ENCODE measurements around the gene SLCO1B1. TPM values are rescaled to one million over a fixed set of nuclear protein-coding genes. Genes with fewer than 3 reads are reported as not detected.

The SLCO1B1 gene
- total RNA-seq, 1 donor from 2014 or later: not detected

DNA sequence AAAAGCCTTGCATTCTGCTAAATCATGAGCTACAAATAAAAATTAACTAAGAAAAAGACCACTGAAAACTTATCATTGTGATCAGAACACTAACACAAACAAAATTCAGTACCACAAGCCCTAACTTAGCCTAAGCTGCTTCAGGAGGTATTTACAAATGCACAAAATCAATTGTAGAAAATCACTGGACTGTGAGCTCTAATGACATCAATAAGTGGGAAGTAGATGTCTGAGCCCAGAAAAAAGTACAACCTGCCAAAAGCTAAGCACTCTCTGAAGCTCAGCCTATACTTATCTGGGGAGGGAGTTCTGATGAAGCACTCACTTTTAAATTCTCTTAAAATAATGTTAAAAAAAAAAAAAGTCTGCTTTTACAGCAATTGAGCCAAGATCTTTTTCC is 92.9 kb downstream of the SLCO1B1 start:
- Histone ChIP-seq H3K27ac (ENCODE audit: low read depth, low read length) (no peak overlapping the region), H3K4me1 (ENCODE audit: insufficient read depth, low read length) (no peaks in the 10 kb centered on the region), H3K4me2 (ENCODE audit: low read length) (no peak overlapping the region), H3K9me3 (ENCODE audit: insufficient read depth, low read depth, low read length) (no peaks in the 10 kb centered on the region), H3K9ac (ENCODE audit: low read length) (no peak overlapping the region), H3K4me3 (ENCODE audit: insufficient read depth, low read depth, low read length) (no peak overlapping the region), H3K79me2 (ENCODE audit: insufficient read depth, low read length) (no peaks in the 10 kb centered on the region), H4K20me1 (ENCODE audit: insufficient read depth, low read length) (no peaks in the 10 kb centered on the region), H3K27me3 (ENCODE audit: insufficient read depth, low read length) (no peaks in the 10 kb centered on the region), H3K36me3 (ENCODE audit: insufficient read depth, low read length) (no peaks in the 10 kb centered on the region), H2AFZ (ENCODE audit: low read depth, low read length) (no peak overlapping the region)
- H3K27ac Mint-ChIP-seq (ENCODE audit: unreplicated experiment): no peak overlapping the region
- no peak for FAIRE-seq
- no peaks in the 10 kb centered on the region for H3K4me1 Mint-ChIP-seq (ENCODE audit: low read depth, unreplicated experiment)
- no peaks in the 10 kb centered on the region for H3K27me3 Mint-ChIP-seq (ENCODE audit: low read depth, unreplicated experiment)
- TF ChIP-seq CTCF (IDR thresholded peaks at IDR 0.05; ENCODE audit: insufficient read depth, low read depth, low read length) (no peak), EZH2 (IDR thresholded peaks at IDR 0.05; ENCODE audit: insufficient read depth, low read length) (no peak)
- H3K9me3 Mint-ChIP-seq (ENCODE audit: unreplicated experiment): no peaks in the 10 kb centered on the region
- H3K4me3 Mint-ChIP-seq (ENCODE audit: unreplicated experiment): no peak overlapping the region
- no peak for DNase-seq (ENCODE audit: low read depth)
- H3K36me3 Mint-ChIP-seq (ENCODE audit: low read depth, unreplicated experiment): no peaks in the 10 kb centered on the region

- Mint-ChIP-seq H3K4me3 (ENCODE audit: unreplicated experiment) (no peak overlapping the region), H3K9me3 (ENCODE audit: unreplicated experiment) (no peaks in the 10 kb centered on the region), H3K36me3 (ENCODE audit: low read depth, unreplicated experiment) (peaks cover 3% of the 10 kb centered on the region), H3K27ac (ENCODE audit: unreplicated experiment) (no peak overlapping the region), H3K4me1 (ENCODE audit: low read depth, unreplicated experiment) (no peaks in the 10 kb centered on the region), H3K27me3 (ENCODE audit: low read depth, unreplicated experiment) (no peaks in the 10 kb centered on the region)
- Histone ChIP-seq H3K9ac (ENCODE audit: low read length) (no peak overlapping the region), H3K4me3 (ENCODE audit: insufficient read depth, low read depth, low read length) (no peak overlapping the region), H3K79me2 (ENCODE audit: insufficient read depth, low read length) (no peaks in the 10 kb centered on the region), H4K20me1 (ENCODE audit: insufficient read depth, low read length) (no peaks in the 10 kb centered on the region), H2AFZ (ENCODE audit: low read depth, low read length) (no peak overlapping the region), H3K27ac (ENCODE audit: low read depth, low read length) (no peak overlapping the region), H3K36me3 (ENCODE audit: insufficient read depth, low read length) (no peaks in the 10 kb centered on the region), H3K27me3 (ENCODE audit: insufficient read depth, low read length) (no peaks in the 10 kb centered on the region), H3K9me3 (ENCODE audit: insufficient read depth, low read depth, low read length) (no peaks in the 10 kb centered on the region), H3K4me2 (ENCODE audit: low read length) (no peak overlapping the region), H3K4me1 (ENCODE audit: insufficient read depth, low read length) (no peaks in the 10 kb centered on the region)
- FAIRE-seq (no peak), DNase-seq (ENCODE audit: low read depth) (no peak)
- TF ChIP-seq EZH2 (IDR thresholded peaks at IDR 0.05; ENCODE audit: insufficient read depth, low read length) (no peak), CTCF (IDR thresholded peaks at IDR 0.05; ENCODE audit: insufficient read depth, low read depth, low read length) (no peak)
Observed at GRCh38 chr12:21234395-21234794, 103.4 kb downstream of the SLCO1B1 start.

- H3K4me1 Mint-ChIP-seq (ENCODE audit: low read depth, unreplicated experiment): peaks cover 3% of the 10 kb centered on the region
- H3K9me3 Mint-ChIP-seq (ENCODE audit: unreplicated experiment): no peaks in the 10 kb centered on the region
- DNase-seq (ENCODE audit: low read depth) (no peak), FAIRE-seq (no peak)
- Histone ChIP-seq H4K20me1 (ENCODE audit: insufficient read depth, low read length) (no peaks in the 10 kb centered on the region), H3K79me2 (ENCODE audit: insufficient read depth, low read length) (no peaks in the 10 kb centered on the region), H3K27me3 (ENCODE audit: insufficient read depth, low read length) (no peaks in the 10 kb centered on the region), H3K9ac (ENCODE audit: low read length) (no peak overlapping the region), H3K4me1 (ENCODE audit: insufficient read depth, low read length) (no peaks in the 10 kb centered on the region), H3K4me3 (ENCODE audit: insufficient read depth, low read depth, low read length) (no peak overlapping the region), H2AFZ (ENCODE audit: low read depth, low read length) (no peak overlapping the region), H3K27ac (ENCODE audit: low read depth, low read length) (no peak overlapping the region), H3K9me3 (ENCODE audit: insufficient read depth, low read depth, low read length) (no peaks in the 10 kb centered on the region), H3K4me2 (ENCODE audit: low read length) (no peak overlapping the region), H3K36me3 (ENCODE audit: insufficient read depth, low read length) (no peaks in the 10 kb centered on the region)
- H3K36me3 Mint-ChIP-seq (ENCODE audit: low read depth, unreplicated experiment): no peaks in the 10 kb centered on the region
- TF ChIP-seq CTCF (IDR thresholded peaks at IDR 0.05; ENCODE audit: insufficient read depth, low read depth, low read length) (no peak), EZH2 (IDR thresholded peaks at IDR 0.05; ENCODE audit: insufficient read depth, low read length) (no peak)
- H3K27ac Mint-ChIP-seq (ENCODE audit: unreplicated experiment): no peak overlapping the region
- no peak overlapping the region for H3K4me3 Mint-ChIP-seq (ENCODE audit: unreplicated experiment)
- H3K27me3 Mint-ChIP-seq (ENCODE audit: low read depth, unreplicated experiment): no peaks in the 10 kb centered on the region
Observed at GRCh38 chr12:21239866-21240265, 108.9 kb downstream of the SLCO1B1 start.
